Stimulated activated CD8-positive, alpha-beta memory T cell treated with anti-CD3 and anti-CD28 coated beads, Interleukin-4, amount 100 ng/mL, for 48 hours (primary cell): ENCODE data around the gene TMEM217.

Source experiments
- DNase-seq: peaks from one replicate; pipeline ENCODE4 v3.0.0-alpha.2; 2020

TMEM217 gene

DNA sequence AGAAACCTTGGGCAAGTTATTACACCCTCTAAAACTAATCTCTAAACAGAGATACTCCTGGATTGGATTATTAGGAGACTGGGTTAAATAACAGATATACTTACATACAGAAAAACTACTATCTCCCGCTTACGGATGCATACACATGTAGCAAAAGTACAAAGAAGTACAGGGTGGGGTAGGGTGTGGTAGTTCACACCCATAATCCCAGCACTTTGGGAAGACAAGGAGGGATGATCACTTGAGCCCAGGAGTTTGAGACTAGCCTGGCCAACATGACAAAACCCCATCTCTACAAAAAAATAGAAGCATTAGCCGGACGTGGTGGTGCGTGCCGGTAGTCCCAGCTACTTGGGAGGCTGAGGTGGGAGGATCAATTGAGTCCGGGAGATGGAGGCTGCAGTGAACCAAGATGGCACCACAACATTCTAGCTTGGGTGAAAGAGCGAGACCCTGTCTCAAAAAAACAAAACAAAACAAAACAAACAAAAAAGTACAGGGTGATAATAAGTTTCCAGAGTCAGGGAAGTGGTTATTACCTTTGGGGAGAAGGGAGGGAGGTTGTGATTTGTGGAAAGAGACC, 79.9 kb downstream of the TMEM217 start:
- no peak for DNase-seq

DNA sequence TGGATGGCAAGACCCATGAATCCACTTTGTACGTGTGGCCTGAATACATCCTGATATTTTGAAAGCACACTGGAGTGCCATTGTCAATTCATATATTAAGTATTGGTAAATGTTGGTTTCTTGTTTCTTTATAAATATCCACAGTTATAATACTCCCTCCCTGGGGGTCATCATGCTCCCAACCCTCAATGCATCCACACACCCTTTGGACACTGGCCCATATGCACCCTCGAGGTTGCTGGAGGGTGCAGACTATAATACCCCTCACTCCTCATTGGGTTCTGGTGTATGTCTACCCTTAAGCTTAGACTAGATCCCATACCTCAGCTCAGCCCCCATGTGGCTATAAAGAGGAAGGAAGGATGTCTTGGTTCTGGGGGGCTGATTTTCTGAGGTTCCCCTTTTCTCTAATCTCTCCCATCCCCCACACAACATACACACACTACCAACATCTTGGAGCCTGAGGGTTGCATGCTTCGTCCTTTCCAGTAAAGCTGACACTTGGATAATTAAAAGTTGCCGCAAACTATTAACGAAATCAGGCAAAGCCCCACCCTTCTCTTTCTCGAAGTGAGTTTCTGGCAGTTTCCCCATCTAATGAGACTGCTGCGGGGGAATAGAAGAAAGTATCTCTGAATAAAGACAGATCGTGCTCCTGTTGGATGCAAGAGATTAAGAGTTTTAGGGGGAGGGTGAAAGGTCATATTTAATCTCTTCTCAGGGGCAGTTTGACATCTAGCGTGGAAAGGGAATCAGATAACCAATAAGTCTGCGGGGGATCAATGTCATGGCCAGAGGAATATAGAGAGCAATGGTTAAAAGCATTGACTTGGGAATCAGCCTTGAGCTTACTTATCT, 80.6 kb downstream of the TMEM217 start:
- DNase-seq = no peak

DNA sequence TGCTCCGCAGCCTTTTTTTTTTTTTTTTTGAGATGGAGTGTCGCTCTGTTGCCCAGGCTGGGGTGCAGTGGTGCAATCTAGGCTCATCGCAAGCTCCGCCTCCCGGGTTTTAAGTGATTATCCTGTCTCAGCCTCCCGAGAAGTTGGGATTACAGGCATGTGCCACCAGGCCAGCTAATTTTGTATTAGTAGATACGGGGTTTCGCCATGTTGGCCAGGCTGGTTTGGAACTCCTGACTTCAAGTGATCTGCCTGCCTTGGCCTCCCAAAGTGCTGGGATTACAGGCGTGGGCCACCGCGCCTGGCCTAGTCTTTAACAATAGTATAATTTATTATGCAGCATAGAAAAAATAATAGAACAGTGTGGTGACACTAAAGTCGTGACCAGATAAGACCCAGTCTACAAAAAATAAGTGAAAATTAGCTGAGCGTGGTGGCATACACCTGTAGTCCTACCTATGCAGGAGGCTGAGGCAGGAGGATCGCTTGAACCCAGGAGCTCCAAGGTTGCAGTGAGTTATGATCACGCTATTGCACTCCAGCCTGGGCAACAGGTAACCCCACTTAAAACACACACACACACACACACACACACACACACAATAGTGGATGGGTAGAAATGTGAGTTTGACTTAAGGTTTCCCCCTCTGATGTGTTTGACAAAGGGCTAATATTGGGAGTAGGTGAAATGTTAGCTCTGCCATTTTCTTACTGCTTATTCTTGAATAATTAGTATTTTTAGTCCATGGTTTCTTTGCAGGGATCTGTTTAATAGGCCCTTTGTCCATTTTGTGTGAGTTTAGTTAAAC, 81.5 kb downstream of the TMEM217 start:
- no peak for DNase-seq

DNA sequence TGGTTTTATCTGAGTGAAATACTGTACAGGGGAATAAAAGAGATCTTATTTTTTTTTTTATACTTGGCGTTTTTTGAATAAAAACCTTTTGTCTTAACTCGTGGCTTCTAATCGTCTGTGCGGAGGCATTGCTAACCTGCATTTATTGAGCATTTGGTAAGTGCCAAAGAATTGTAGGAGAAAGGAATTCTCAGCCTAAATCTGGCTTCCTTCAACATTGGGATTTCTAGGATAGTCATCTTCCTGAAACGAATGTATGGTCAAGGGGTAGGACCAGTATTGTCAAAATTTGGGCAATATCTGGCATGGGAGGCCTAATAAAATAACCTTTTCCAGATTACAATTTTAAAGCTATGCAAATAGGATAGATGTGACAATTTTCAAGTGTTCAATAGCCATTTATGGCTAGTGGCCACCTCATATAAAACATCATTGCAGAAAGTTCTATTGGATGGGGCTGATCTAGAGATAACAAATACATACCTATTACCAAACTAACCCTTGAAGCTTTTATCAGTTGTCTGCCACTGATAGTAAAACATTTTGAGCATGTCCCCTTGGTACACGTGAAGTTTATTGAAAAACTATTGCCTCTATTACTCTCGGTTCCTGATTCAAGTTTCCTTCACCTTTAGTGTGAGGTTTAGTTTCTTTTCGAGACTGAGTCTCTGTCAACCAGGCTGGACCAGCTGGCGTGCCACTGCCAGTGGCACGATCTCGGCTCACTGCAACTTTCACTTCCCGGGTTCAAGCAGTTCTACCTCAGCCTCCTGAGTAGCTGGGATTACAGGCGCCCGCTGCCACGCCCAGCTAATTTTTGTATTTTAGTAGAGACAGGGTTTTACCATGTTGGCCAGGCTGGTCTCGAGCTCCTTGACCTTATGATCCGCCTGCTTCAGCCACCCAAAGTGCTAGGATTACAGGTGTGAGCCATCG, 82.3 kb downstream of the TMEM217 start:
- no peak for DNase-seq

DNA sequence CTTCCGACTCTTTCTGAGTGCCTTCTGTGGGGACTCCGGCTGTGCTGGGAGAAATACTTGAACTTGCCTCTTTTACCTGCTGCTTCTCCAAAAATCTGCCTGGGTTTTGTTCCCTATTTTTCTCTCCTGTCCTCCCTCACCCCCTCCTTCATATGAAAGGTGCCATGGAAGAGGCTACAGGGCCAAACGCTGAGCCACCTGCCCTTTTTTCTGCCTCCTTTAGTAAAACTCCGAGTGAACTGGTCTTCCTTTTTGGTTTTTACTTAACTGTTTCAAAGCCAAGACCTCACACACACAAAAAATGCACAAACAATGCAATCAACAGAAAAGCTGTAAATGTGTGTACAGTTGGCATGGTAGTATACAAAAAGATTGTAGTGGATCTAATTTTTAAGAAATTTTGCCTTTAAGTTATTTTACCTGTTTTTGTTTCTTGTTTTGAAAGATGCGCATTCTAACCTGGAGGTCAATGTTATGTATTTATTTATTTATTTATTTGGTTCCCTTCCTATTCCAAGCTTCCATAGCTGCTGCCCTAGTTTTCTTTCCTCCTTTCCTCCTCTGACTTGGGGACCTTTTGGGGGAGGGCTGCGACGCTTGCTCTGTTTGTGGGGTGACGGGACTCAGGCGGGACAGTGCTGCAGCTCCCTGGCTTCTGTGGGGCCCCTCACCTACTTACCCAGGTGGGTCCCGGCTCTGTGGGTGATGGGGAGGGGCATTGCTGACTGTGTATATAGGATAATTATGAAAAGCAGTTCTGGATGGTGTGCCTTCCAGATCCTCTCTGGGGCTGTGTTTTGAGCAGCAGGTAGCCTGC, 83.2 kb downstream of the TMEM217 start:
- DNase-seq = no peak

DNA sequence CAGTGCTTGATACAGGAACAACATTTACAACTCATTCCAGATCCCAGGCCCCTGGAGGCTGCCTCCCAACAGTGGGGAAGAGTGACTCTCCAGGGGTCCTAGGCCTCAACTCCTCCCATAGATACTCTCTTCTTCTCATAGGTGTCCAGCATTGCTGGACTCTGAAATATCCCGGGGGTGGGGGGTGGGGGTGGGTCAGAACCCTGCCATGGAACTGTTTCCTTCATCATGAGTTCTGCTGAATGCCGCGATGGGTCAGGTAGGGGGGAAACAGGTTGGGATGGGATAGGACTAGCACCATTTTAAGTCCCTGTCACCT, 83.8 kb downstream of the TMEM217 start:
- no peak for DNase-seq

DNA sequence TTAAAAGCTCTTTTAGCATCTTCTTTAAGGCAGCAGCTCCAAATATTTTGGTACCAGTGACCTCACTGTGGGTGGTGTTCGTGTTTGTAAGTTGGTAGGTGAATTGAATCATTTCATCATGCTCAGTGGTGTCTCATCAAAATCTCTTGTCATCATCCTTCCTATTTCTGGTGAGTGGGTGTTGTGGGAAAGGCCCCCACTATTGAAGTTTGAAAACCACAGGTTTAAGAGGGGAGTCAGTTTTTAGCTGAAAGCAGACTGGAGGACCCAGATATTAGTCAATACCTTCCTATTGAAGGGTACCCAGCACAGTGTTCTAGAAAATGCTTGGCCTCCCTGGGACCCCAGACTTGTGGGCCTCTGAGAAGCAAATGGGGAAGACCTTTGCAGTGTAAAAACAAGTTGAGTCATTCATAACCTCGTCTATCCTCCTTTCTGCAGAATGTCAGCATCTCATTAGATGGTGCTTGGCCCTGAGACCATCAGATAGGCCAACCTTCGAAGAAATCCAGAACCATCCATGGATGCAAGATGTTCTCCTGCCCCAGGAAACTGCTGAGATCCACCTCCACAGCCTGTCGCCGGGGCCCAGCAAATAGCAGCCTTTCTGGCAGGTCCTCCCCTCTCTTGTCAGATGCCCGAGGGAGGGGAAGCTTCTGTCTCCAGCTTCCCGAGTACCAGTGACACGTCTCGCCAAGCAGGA, 84.3 kb downstream of the TMEM217 start:
- peak; percentile 65 for DNase-seq

DNA sequence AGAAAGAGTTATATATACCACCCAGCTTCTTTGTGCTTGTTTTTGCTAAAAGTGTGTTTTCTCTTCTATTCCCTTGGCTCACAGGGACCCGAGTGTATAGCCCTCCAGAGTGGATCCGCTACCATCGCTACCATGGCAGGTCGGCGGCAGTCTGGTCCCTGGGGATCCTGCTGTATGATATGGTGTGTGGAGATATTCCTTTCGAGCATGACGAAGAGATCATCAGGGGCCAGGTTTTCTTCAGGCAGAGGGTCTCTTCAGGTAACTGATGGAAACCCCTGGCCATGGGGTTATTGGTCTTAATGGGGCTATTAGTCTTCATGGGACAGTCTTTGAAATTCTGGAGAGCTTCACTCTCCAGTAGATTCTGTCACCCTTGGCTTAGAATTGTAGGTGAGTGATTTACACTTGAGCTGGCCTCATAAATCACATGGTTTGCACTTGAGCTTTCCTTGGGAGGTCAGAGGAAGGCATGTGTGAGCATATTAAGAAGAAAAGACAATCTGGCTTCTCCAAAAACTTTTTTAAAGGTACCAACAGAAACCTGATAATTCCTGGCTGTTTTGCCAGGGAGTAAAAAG, 84.9 kb downstream of the TMEM217 start:
- DNase-seq = no peak

DNA sequence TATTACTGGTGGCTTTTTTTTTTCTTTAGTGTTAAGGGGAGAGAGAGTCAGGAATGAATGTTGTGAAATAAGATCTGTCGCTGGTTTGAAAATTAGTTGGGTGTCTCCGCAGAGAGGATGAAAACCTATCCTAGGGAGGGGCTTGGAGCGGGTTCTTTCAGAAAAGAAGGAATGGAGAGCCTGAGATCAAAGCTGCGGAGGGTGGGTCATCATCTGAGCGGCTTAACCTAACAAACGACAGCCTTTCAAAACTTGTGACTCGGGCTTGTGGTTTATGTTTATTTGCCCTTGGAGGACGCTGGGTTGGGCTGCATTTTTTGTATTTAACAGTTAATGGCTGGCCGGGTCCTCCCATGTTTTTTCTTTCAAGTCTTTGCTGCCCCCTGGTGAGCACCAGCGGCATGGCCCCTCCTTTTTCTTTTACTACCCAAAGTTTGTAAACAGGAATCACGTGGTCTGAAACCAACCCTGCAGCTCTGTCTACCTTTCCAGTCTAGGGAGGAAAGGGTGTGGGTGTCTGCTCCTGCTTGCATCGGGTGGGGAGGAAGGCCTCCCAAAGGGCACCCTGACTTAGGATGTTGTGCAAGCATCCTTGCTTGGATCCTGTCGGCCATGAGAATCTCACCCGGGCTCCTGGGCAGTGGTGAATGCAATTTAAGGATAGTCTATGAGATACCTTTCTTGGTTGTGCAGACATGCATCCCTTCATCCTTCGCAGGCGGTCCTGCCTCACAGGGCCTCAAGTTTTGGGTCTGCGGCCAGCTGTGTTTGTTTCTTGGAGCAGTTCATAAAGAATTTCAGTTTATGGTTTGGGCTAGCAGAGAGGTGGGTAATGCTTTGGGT, 85.8 kb downstream of the TMEM217 start:
- DNase-seq = peak; percentile 93

DNA sequence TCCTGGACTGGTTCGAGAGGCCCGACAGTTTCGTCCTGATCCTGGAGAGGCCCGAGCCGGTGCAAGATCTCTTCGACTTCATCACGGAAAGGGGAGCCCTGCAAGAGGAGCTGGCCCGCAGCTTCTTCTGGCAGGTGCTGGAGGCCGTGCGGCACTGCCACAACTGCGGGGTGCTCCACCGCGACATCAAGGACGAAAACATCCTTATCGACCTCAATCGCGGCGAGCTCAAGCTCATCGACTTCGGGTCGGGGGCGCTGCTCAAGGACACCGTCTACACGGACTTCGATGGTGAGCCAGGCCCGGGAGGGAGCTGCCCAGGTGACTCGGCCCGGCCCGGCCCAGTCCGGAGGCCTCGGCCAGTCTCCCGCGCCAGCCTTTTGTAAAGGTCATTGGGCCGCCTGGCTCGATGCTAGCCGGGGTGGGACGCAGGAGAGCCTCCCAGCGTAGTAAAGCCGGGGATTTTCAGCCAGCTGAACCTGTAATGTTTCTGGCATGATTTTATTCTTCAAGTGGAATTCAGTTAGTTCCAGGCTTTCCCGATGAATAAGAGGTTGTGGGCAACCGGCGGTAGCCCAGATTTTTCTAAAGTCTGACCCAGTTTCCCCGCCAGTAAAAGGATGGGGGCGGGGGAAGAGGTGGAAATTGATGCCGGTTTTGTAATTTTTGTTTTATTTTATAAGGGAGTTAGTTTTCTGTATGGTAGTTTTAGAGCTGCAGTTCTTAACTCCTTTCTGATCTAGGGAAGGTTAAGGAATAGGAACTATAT, 86.6 kb downstream of the TMEM217 start:
- DNase-seq = peak; percentile 57

DNA sequence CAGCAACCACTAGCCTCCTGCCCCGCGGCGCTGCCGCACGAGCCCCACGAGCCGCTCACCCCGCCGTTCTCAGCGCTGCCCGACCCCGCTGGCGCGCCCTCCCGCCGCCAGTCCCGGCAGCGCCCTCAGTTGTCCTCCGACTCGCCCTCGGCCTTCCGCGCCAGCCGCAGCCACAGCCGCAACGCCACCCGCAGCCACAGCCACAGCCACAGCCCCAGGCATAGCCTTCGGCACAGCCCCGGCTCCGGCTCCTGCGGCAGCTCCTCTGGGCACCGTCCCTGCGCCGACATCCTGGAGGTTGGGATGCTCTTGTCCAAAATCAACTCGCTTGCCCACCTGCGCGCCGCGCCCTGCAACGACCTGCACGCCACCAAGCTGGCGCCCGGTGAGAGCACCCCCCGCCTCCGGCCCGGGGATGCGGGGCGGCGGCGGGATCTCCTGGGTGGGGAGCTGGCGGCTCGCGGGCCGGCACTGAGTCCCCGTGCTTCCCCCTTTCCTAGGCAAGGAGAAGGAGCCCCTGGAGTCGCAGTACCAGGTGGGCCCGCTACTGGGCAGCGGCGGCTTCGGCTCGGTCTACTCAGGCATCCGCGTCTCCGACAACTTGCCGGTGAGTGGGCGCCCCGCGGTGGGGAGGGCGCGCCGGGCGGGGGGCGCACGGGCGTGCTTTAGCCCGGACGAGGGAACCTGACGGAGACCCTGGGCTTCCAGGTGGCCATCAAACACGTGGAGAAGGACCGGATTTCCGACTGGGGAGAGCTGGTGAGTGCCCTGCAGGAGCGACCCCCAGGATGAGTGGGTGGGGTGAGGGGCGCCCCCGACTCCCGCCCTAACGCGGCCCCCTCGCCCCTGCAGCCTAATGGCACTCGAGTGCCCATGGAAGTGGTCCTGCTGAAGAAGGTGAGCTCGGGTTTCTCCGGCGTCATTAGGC, 87.4 kb downstream of the TMEM217 start:
- DNase-seq = peak; percentile 72

DNA sequence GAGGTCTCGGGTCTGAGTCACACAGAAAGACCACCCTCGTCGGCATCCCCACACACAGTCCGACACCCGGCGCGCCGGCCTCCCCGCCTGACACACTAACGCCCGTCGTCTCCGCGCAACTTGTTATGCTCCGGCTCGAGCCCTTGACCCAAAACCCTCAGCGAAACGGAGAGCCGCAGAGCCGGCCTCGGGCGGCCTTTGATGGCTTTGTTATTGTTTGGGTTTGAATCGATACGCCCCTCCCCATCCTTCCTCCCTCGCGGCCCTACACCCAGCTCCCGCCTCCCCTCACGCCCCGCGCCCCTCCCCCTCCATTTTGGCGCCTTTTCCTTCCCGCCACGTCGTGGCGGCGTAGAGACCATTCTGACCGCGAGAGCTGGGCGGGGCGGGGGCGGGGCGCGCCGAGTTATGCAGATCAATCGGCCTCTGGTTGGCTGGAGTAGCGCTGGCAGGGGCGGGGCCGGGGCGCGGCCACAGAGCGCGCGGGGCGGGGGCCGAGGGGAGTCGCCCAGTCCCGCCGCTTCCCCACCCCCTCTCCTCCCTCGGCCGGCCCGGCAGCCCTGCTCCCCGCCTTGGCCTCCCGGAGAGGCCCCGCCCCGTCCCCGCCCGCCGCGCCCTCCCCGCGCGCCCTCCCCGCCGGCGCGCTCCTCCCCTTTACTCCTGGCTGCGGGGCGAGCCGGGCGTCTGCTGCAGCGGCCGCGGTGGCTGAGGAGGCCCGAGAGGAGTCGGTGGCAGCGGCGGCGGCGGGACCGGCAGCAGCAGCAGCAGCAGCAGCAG, 88.3 kb downstream of the TMEM217 start, which contains the start of gene PIM1:
Gene PIM1, plus strand, starts transcription at position 657 of the 777 bp plus-strand sequence. CDS start 424 bp downstream, outside the sequence.
- DNase-seq = peak; percentile 99

DNA sequence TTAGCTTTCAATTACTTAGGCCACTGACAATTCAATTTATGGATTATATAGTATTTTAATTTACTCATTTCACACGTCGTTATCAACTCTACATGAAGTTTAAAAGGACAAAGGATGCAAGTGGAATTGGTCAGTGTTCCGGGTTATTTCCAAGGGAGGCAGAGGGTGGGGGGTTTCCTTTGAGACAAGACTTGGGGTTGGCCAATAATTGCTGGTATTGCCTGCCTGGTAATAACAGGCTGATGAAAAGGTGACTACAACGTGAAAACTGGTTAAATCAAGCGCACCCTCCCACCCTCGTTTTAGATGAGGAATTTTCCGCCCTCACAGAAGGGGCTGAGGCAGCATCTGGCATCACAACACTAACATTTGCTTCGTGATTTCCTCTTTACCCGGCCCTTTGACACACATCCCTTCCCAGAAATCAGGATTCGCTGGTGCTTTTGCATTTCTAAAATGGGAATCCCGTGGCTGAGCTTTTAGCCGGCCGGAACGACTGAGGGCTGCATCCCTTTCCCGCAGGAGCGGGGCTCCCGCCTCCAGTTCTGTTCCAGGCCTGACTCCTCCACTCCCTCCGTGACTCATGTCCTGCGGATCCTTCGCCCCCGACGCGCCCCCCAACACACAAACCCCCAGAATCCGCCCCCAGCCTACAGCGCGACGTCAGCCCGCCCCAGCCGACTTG, 89.0 kb downstream of the TMEM217 start:
- peak; percentile 53 for DNase-seq

DNA sequence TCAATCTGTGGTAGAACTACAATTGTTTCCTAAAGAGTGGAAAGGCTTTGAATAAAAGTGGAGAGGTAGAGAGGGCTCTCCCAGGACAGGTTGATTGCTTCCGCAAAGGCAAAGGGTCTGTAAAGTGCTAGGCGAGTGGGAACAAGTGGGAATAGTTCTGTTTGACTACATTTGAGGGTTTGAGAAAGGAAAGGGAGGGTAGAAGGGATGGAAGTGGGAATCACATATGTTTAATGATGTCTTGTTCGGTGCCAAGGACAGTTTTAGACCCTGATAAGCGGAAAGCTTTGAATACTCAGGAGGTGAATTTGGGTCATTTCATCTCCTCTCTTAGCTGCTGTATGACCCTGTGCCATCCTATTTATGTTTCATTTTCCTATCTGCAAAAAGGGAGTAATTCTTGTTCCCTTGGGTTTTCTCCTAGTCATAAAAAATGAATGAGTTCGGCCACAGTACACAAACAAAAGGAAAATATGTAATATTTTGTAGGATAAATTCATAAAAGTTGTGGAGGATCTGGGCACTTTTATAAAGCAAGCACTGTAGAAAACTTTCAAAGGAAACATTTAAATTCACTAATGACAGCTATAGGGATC, 89.7 kb downstream of the TMEM217 start:
- DNase-seq = no peak

DNA sequence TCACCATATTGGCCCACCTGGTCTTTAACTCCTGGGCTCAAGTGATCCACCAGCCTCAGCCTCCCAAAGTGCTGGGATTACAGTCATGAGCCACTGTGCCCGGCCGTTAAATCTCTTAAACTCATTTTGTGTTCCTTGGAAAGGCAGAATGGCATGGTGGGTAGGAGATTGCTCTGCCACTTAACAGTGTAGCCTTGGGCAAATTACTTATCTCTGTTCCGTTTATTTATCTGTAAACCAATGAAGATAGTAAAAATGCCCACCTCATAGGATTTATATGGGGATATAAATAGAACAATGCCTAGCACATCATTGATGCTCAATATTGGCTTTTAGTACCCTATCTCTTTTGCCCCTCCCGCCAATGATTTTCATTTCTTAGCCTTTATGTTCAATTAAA, 95.2 kb downstream of the TMEM217 start:
- DNase-seq = no peak
